GM12878 (cell line): ENCODE results near the gene GRK6. TPM values are rescaled to one million over a fixed set of nuclear protein-coding genes. Genes with fewer than 3 reads are reported as not detected.

Experiments
- ATAC-seq: fragments of 200-7000 bp; cut with Tn5 transposase; 3 replicates; pipeline ENCODE4 v1.9.1; 2020; ENCODE audit warnings: mild to moderate bottlenecking, moderate library complexity
- BruUV-seq: library from RNA; stranded (reverse); fragments of 400-500 nt; replicated peaks from 2 replicates; lab custom pipeline; 2021; lab: Mats Ljungman, UMichigan
- CTCF ChIA-PET: fragments of 300-600 bp; sonication (Branson Sonifier 250); formaldehyde crosslinking; extraction: SDS; loops from one replicate; lab custom pipeline; 2021; ENCODE audit warnings: inconsistent platforms; lab: Yijun Ruan, JAX
- POLR2A ChIA-PET: fragments of 350-600 bp; formaldehyde crosslinking; extraction: SDS; loops from one replicate; lab custom pipeline; 2021; ENCODE audit warnings: inconsistent platforms; lab: Charles Lee
- RAD21 ChIA-PET: fragments of 300-600 bp; sonication (Branson Sonifier 250); formaldehyde crosslinking; loops from one replicate; lab custom pipeline; 2023; ENCODE audit warnings: antibody characterized with exemption; ENCODE audit not compliant: unreplicated experiment; lab: Charles Lee
- SMC1A ChIA-PET: fragments of 300-600 bp; sonication (Branson Sonifier 250); formaldehyde crosslinking; loops from one replicate; lab custom pipeline; 2023; ENCODE audit not compliant: unreplicated experiment, uncharacterized antibody; lab: Charles Lee
- DNase-seq: peaks from one replicate; pipeline ENCODE4 v3.0.0-alpha.2; 2011; ENCODE audit warnings: low read depth, low spot score
- FAIRE-seq: peaks from 3 replicates; lab custom pipeline; 2011; peaks lifted over from hg19 to GRCh38; lab: Jason Lieb, UNC
- H2AFZ ChIP-seq: 2 replicates; pipeline ENCODE4 v1.6.0; 2011; ENCODE audit warnings: low read depth, low read length, control low read depth; ENCODE audit not compliant: control insufficient read depth
- H3K27ac ChIP-seq: 2 replicates; pipeline ENCODE4 v1.5.1; 2011; ENCODE audit warnings: control low read depth; ENCODE audit not compliant: control insufficient read depth, insufficient read depth
- H3K27me3 ChIP-seq, 2 experiments: replicated peaks in 1 of 2; 2 replicates each; pipeline versions ENCODE4 v1.6.0 to v1.6.1; 2011; ENCODE audit warnings: low read length in 1 of 2; ENCODE audit not compliant: control insufficient read depth in 2 of 2, insufficient read depth in 2 of 2
- H3K36me3 ChIP-seq, 2 experiments: 2 replicates each; pipeline ENCODE4 v1.5.1; 2011; ENCODE audit warnings: low read length in 1 of 2; ENCODE audit not compliant: control insufficient read depth in 2 of 2, insufficient read depth in 2 of 2
- H3K4me1 ChIP-seq: 2 replicates; pipeline ENCODE4 v1.6.1; 2011; ENCODE audit warnings: mild to moderate bottlenecking, low read length, moderate library complexity, mixed read lengths; ENCODE audit not compliant: control insufficient read depth, insufficient read depth
- H3K4me2 ChIP-seq: 2 replicates; pipeline ENCODE4 v1.6.0; 2011; ENCODE audit warnings: control low read depth; ENCODE audit not compliant: control insufficient read depth, insufficient read depth
- H3K4me3 ChIP-seq: fragments of 200-600 bp; sonication (generic); 2 replicates; pipeline ENCODE4 v1.5.1; 2016
- H3K79me2 ChIP-seq: 2 replicates; pipeline ENCODE4 v1.6.0; 2011; ENCODE audit warnings: low read length; ENCODE audit not compliant: control insufficient read depth, insufficient read depth
- H3K9ac ChIP-seq: 2 replicates; pipeline ENCODE4 v1.8.0; 2011; ENCODE audit warnings: low read length, control low read depth, mixed read lengths; ENCODE audit not compliant: control insufficient read depth, insufficient read depth
- H3K9me3 ChIP-seq: replicated peaks from 3 replicates; pipeline ENCODE4 v1.5.1; 2011; ENCODE audit warnings: mild to moderate bottlenecking, low read length; ENCODE audit not compliant: control insufficient read depth, insufficient read depth
- H4K20me1 ChIP-seq: 2 replicates; pipeline ENCODE4 v1.6.0; 2011; ENCODE audit not compliant: control insufficient read depth, insufficient read depth
- BCL11A ChIP-seq: IDR thresholded peaks from 2 replicates; pipeline ENCODE4 v1.6.1; 2011; ENCODE audit warnings: low read depth, low read length
- BMI1 ChIP-seq: fragments of 450-650 bp; IDR thresholded peaks from 2 replicates; pipeline ENCODE4 v1.6.1; 2016; ENCODE audit warnings: mild to moderate bottlenecking, moderate library complexity, borderline replicate concordance
- CEBPB ChIP-seq, 2 experiments: fragments of 150-350 bp in 1 of 2; IDR thresholded peaks; 2 replicates each; pipeline ENCODE4 v1.6.1; 2012 to 2014; ENCODE audit warnings: low read depth in 2 of 2, low read length in 2 of 2, borderline replicate concordance in 1 of 2, inconsistent platforms in 1 of 2
- EED ChIP-seq: sonication (generic); IDR thresholded peaks from 2 replicates; pipeline ENCODE4 v1.6.1; 2016; ENCODE audit warnings: antibody characterized with exemption, low read depth
- ETV6 ChIP-seq, 2 experiments: fragments of 450-650 bp in 1 of 2; IDR thresholded peaks in 1 of 2; conservative IDR thresholded peaks in 1 of 2; 2 replicates each; pipeline ENCODE4 v1.6.1; 2014; ENCODE audit warnings: antibody characterized with exemption in 1 of 2, borderline replicate concordance in 1 of 2, low read depth in 1 of 2, mild to moderate bottlenecking in 1 of 2, moderate library complexity in 1 of 2
- GABPA ChIP-seq: IDR thresholded peaks from 2 replicates; pipeline ENCODE4 v1.6.1; 2014; ENCODE audit warnings: antibody characterized with exemption, low read depth, mild to moderate bottlenecking, inconsistent platforms
- IKZF2 ChIP-seq, 2 experiments: fragments of 450-650 bp; IDR thresholded peaks; 2 replicates each; pipeline ENCODE4 v1.6.1; 2017; ENCODE audit warnings: mild to moderate bottlenecking in 2 of 2, moderate library complexity in 2 of 2
- JUNB ChIP-seq: IDR thresholded peaks from 2 replicates; pipeline ENCODE4 v1.6.1; 2016; ENCODE audit warnings: antibody characterized with exemption, mild to moderate bottlenecking
- KDM1A ChIP-seq: fragments of 200-600 bp; sonication (generic); IDR thresholded peaks from 2 replicates; pipeline ENCODE4 v1.6.1; 2016; ENCODE audit warnings: borderline replicate concordance
- NFIC ChIP-seq: IDR thresholded peaks from 2 replicates; pipeline ENCODE4 v1.6.1; 2012; ENCODE audit warnings: low read depth, mild to moderate bottlenecking, inconsistent platforms, low read length, moderate library complexity
- POU2F2 ChIP-seq: IDR thresholded peaks from 3 replicates; pipeline ENCODE4 v1.6.1; 2011; ENCODE audit warnings: low read depth, mild to moderate bottlenecking, low read length, borderline replicate concordance
- RUNX3 ChIP-seq: IDR thresholded peaks from 2 replicates; pipeline ENCODE4 v1.6.1; 2012; ENCODE audit warnings: low read length, inconsistent platforms
- SUPT20H ChIP-seq: IDR thresholded peaks from 2 replicates; pipeline ENCODE4 v1.6.1; 2011; ENCODE audit warnings: low read depth, mild to moderate bottlenecking, low read length, moderate library complexity, borderline replicate concordance; ENCODE audit not compliant: control insufficient read depth
- WRNIP1 ChIP-seq: IDR thresholded peaks from 2 replicates; pipeline ENCODE4 v1.6.1; 2011; ENCODE audit warnings: low read depth, low read length, improper control_type of control experiment, borderline replicate concordance
- ZBED1 ChIP-seq: IDR thresholded peaks from 2 replicates; pipeline ENCODE4 v1.6.1; 2016; ENCODE audit warnings: borderline replicate concordance
- ZNF687 ChIP-seq: fragments of 450-650 bp; IDR thresholded peaks from 2 replicates; pipeline ENCODE4 v1.6.1; 2017; ENCODE audit warnings: mild to moderate bottlenecking, moderate library complexity
- ZSCAN29 ChIP-seq: fragments of 450-650 bp; IDR thresholded peaks from 2 replicates; pipeline ENCODE4 v1.6.1; 2017; ENCODE audit warnings: mild to moderate bottlenecking, moderate library complexity
- WGBS: methylation state at CpG from one replicate; pipeline ENCODE4 v1.1.6; 2016; ENCODE audit warnings: low lambda C conversion rate; ENCODE audit not compliant: insufficient replicate concordance, insufficient coverage; ENCODE audit errors: missing lambda C conversion rate; 5-methylcytosine and 5-hydroxymethylcytosine counted together
- in situ Hi-C: fragments of 300-500 bp; cut with MboI; formaldehyde crosslinking; loops from 9 replicates; pipeline ENCODE4 v1.14.3; 2018; ENCODE audit warnings: mixed read lengths
- intact Hi-C: fragments of 100-400 bp; cut with micrococcal nuclease; formaldehyde crosslinking; loops from one replicate; pipeline ENCODE4 v1.14.2; 2022; ENCODE audit not compliant: unreplicated experiment
- polyA plus RNA-seq, 11 experiments: library from polyadenylated mRNA; depleted of rRNA in 4 of 11; unstranded in 6 of 11; stranded (reverse) in 5 of 11; fragments of >200 nt; fragmentation: Nextera tagmentation in 4 of 11; fragmentation: Illumina TruSeq in 1 of 11; extraction: Ambion mirVana in 4 of 11; extraction: Trizol in 1 of 11; gene quantifications; 1 replicate in 1 of 11; 2 replicates in 10 of 11; pipeline versions ENCODE4 v1.2.1 to v1.2.3, GENCODE V29; 2011 to 2016; ENCODE audit warnings: inconsistent platforms in 2 of 11, missing spikeins in 2 of 11, low read depth in 1 of 11
- total RNA-seq, 4 experiments: library from RNA; depleted of rRNA in 3 of 4; stranded (reverse); fragments of >200 nt in 3 of 4; fragmentation: Illumina TruSeq in 1 of 4; extraction: Trizol in 1 of 4; gene quantifications; 2 replicates each; pipeline versions ENCODE4 v1.2.1 to v1.2.3, GENCODE V29; 2013 to 2021

Gene GRK6
- total and polyA plus RNA-seq, 10 of the 15 experiments (the other 5 are each of a cell fraction or from before 2014, with no cell fraction given) = 0.79 to 124 (median 41.6) TPM

GRCh38 chr5:177378884-177379883 lies 47.3 kb upstream of the GRK6 start:
- Histone ChIP-seq H3K27ac (peak overlapping the region; percentile 33; the same call in 1 of the 2 replicates), H3K4me2 (no peak overlapping the region)
- SMC1A ChIA-PET = interaction anchor here (0.6 to 2.5 kb wide), 7 partner anchors 10 to 61 kb away, joined by 3 to 19 read pairs (median 5); no protein-coding TSS in a partner anchor
- 0 out of 2 replicates have a peak, but pooled peaks have one; percentile 40 for TF ChIP-seq NFIC
- TF ChIP-seq RUNX3 = peak; percentile 75
- no peak for TF ChIP-seq ZSCAN29
- no peak for TF ChIP-seq GABPA
- TF ChIP-seq KDM1A = no peak
- TF ChIP-seq WRNIP1 = no peak
- peak in 1 of 2 experiments; percentile 70; a peak in 1 of 4 replicates for TF ChIP-seq ETV6 (conservative IDR thresholded peaks at IDR 0.05 in 1 of 2, IDR thresholded peaks at IDR 0.05 in 1 of 2; ENCODE audit: borderline replicate concordance in 1 of 2, low read depth in 1 of 2)
- no peak for TF ChIP-seq ZBED1
- TF ChIP-seq ZNF687 = peak; percentile 51; the same call in 1 of the 2 replicates
- no peak for TF ChIP-seq BMI1
- peak; percentile 85 for TF ChIP-seq JUNB
- TF ChIP-seq POU2F2 = peak; percentile 31; the same call in 1 of the 3 replicates
- peak; percentile 21 to 41; a peak in 1 of 4 replicates for TF ChIP-seq IKZF2 (IDR thresholded peaks at IDR 0.05)
- 0 out of 2 replicates have a peak, but pooled peaks have one; percentile 23 for TF ChIP-seq BCL11A
- 0 out of 2 replicates have a peak, but pooled peaks have one; percentile 26 for TF ChIP-seq EED
- no peak for TF ChIP-seq CEBPB (IDR thresholded peaks at IDR 0.05; ENCODE audit: borderline replicate concordance in 1 of 2, low read depth in 2 of 2, low read length in 2 of 2)
- no peak for TF ChIP-seq SUPT20H

More at GRCh38 chr5:177378884-177379883, 47.3 kb upstream of the GRK6 start:
- BruUV-seq = no TSS peak
- peak; percentile 59 for FAIRE-seq
- Histone ChIP-seq H3K4me3 (no peak overlapping the region), H2AFZ (peak overlapping the region; percentile 33; the same call in 1 of the 2 replicates), H4K20me1 (no peaks in the 10 kb centered on the region), H3K27me3 (no peaks in the 10 kb centered on the region), H3K36me3 (no peaks in the 10 kb centered on the region), H3K9me3 (no peaks in the 10 kb centered on the region), H3K9ac (no peak overlapping the region), H3K79me2 (no peaks in the 10 kb centered on the region), H3K4me1 (peaks cover 6% of the 10 kb centered on the region)
- in situ Hi-C loops = loop anchor here (25.0 kb wide), 1 partner anchor 1342 kb away; no protein-coding TSS in a partner anchor
- ChIA-PET CTCF (interaction anchor here (0.6 to 5.8 kb wide), 13 partner anchors 9 to 808 kb away, joined by 3 to 45 read pairs (median 3); partner anchors contain the start of gene LMAN2), POLR2A (interaction anchor here (1.0 to 2.1 kb wide), 7 partner anchors 8 to 60 kb away, joined by 3 to 14 read pairs (median 5); no protein-coding TSS in a partner anchor), RAD21 (interaction anchor here (0.6 to 2.5 kb wide), 8 partner anchors 9 to 66 kb away, joined by 3 to 25 read pairs (median 4); partner anchors contain the start of gene LMAN2)
- intact Hi-C loops = no loop called here
- peak; percentile 80 for ATAC-seq
- WGBS = 52% methylated on average over 15 of the region's 15 CpGs
- no peak for DNase-seq
